GM12873 (cell line): ENCODE measurements around the gene TROAP.

Experiments
- TF ChIP-seq, protein P1 (sequence below): IDR thresholded peaks from 2 replicates; pipeline ENCODE4 v1.5.1; 2012; ENCODE audit warnings: low read depth, mild to moderate bottlenecking, moderate library complexity, low read length, control low read depth; ENCODE audit not compliant: insufficient read depth; ENCODE audit errors: missing control alignments

TROAP gene

DNA sequence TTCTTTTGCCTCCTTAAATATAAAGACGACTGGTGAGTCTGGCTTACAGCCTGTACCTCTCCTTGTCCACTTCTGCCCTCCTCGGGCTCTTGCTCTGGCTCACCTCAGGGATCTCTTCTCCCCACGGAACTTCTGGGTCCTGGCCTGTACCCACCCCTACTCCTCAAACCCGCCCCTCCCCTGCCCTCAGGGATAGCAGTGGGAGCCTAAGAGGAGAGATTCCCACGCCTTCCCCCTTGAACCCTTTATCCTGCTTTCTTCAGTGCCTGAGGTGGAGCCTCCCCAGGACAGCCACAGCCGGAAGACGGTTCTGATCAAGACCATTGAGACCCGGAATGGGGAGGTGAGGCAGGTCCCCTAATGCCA, 25.4 kb upstream of the TROAP start:
- TF ChIP-seq, protein P1, sequence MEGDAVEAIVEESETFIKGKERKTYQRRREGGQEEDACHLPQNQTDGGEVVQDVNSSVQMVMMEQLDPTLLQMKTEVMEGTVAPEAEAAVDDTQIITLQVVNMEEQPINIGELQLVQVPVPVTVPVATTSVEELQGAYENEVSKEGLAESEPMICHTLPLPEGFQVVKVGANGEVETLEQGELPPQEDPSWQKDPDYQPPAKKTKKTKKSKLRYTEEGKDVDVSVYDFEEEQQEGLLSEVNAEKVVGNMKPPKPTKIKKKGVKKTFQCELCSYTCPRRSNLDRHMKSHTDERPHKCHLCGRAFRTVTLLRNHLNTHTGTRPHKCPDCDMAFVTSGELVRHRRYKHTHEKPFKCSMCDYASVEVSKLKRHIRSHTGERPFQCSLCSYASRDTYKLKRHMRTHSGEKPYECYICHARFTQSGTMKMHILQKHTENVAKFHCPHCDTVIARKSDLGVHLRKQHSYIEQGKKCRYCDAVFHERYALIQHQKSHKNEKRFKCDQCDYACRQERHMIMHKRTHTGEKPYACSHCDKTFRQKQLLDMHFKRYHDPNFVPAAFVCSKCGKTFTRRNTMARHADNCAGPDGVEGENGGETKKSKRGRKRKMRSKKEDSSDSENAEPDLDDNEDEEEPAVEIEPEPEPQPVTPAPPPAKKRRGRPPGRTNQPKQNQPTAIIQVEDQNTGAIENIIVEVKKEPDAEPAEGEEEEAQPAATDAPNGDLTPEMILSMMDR = no peak

DNA sequence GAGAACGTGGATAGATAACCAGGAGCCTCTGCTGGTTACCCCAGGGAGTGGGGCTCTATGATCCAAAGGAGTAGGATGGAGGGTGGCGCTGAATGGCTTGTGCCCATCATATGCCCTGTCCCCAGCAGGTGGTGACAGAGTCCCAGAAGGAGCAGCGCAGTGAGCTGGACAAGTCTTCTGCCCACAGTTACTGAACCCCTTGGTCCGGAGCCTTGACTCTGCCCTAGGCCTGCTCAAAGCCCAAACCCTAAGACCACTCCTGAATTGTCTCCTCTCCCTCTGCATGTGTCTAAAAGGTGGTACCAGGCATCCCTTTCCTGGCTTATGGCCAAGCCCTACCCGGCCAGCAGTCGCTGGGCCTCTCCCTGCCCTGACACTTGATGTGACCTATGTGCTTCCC, 24.9 kb upstream of the TROAP start:
- TF ChIP-seq, protein P1 = peak; percentile 35

DNA sequence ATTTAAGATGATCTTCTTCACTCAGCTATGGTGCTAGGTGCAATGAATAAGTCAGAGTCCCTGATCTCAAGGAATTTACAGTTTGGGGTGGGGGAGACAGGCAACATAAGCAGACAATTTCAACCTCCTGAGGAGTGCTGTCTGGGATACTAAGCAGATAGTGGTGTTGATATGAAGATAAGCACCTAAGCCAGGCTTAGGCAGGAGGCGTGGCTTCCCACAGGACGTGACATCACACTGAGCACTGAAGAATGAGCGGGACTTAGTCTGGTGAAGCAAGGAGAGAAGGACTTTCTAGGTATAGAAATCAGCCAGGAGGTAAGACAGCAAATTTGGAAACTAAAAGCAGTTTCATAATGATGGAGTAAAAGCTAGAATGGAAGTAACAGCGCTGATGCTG, 21.3 kb upstream of the TROAP start:
- TF ChIP-seq, protein P1 = no peak

DNA sequence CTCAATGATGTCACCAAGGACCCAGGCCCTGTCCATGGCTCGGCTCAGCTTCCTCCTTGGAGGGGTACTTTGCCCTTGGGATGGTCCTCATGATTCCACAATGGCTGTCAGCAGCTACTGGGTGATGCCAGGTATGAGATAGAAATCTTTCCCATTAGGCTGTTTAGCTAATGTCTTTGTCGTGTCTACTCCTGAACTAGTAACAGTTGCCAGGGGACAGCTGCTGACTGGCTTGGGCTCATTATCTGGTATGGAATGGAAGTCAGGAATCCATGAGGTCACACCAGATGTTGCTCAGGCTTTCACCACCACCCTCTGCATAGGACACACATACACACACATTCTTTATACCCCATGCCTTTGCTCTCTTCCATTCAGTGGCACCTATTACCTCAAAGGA, 18.9 kb upstream of the TROAP start:
- TF ChIP-seq, protein P1 = no peak

DNA sequence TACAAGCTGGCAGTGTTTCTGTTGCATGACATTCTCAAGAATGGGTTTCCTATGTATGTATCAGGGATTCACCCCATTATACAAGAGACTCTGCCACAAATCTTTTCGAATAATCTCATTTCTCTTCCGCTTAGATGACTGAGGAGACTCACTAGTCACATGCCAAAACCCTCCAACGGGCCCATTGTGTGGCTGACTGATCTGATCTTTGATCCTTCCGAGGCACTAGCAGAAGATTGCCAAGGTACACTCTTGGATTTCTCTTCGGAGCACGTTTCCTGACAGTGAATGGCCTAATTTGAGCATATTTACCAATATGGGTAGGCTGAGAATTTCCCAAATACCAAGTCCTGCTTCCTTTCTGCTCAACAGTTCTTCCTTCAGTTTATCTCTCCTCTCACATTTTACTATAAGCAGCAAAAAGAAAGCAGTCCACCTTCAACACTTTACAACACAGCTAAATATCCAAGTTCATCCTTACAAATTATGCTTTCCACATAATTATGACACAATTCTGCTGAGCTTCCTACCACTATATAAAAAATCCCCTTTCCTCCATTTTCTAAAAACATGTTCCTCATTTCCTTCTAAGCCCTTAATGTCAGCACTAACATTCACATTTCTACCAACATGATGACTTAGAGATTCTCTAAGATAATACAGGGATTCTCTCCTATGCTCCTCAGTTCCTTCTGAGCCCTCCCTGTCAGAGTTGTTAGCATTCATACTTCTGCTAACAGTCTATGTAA, 17.1 kb upstream of the TROAP start:
- TF ChIP-seq, protein P1 = no peak

DNA sequence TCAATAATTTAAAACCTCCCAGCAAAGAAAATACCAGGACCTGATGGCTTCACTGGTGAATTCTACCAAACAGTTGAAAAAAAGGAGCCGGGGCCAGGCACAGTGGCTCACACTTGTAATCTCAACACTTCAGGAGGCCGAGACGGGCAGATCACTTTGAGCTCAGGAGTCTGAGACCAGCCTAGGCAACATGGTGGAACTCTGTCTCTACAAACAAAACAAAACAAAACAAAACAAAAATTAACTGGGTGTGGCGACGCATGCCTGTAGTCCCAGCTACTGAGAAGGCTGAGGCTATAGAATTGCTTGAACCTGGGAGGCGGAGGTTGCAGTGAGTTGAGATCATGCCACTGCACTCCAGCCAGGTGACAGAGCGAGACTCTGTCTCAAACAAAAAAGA, 13.7 kb upstream of the TROAP start:
- TF ChIP-seq, protein P1 = no peak

DNA sequence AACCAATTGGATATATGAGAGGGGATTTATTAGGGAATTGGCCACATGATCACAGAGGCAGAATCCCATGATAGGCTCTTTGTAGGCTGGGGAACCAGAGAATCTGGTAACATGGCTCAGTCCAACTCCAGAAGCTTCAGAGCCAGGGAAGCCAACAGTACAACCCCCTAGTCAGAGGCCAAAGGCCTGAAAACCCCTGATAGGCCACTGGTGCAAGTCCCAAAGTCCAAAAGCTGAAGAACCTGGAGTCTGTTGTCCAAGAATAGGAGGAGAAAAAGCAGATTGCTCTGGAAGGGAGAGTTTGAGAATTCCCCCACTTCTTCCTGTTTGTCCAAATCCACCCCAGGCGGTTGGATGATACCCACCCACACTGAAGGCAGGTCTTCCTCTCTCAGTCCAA, 8.2 kb upstream of the TROAP start:
- TF ChIP-seq, protein P1 = no peak
